Measurements from ENCODE around the gene KRT33A. TPM values are rescaled to one million over a fixed set of nuclear protein-coding genes. Genes with fewer than 3 reads are reported as not detected.

KRT33A gene
- total and polyA plus RNA-seq, 8 donors, result not detected

DNA sequence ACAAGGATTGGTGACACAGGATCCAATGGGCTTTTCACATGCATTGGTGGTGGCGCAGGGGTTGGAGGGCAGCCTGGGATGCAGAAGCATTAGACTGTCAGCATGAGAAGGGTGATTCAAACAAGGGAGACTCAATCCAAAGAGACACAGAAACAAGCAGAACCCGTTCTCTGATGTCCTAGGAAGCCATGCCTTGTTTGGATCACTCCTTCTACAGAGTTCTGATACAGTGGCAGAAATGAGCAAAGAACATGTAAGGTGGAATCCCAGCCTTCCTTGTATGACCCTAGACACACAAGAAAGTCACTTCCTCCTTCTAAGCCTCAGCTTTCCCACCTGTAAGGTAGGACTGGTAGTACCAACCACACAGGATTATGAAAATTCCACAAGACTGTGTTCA is 13.3 kb upstream of the KRT33A start:
- ATAC-seq (no peak), FAIRE-seq (no peak), DNase-seq (no peak)
- H3K4me3 ChIP-seq, result no peak overlapping the region
- TF ChIP-seq, protein P1, sequence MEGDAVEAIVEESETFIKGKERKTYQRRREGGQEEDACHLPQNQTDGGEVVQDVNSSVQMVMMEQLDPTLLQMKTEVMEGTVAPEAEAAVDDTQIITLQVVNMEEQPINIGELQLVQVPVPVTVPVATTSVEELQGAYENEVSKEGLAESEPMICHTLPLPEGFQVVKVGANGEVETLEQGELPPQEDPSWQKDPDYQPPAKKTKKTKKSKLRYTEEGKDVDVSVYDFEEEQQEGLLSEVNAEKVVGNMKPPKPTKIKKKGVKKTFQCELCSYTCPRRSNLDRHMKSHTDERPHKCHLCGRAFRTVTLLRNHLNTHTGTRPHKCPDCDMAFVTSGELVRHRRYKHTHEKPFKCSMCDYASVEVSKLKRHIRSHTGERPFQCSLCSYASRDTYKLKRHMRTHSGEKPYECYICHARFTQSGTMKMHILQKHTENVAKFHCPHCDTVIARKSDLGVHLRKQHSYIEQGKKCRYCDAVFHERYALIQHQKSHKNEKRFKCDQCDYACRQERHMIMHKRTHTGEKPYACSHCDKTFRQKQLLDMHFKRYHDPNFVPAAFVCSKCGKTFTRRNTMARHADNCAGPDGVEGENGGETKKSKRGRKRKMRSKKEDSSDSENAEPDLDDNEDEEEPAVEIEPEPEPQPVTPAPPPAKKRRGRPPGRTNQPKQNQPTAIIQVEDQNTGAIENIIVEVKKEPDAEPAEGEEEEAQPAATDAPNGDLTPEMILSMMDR (IDR thresholded peaks at IDR 0.05), result no peak
- intact Hi-C loops (cut with DNase I), result no loop called here
- H3K27ac ChIP-seq, result no peak overlapping the region
- no peaks in the 10 kb centered on the region for H3K4me1 ChIP-seq
- H3K27me3 ChIP-seq, result no peaks in the 10 kb centered on the region
- WGBS, 2 donors, result 75 to 83% methylated on average over 2 of the region's 2 CpGs
- no peaks in the 10 kb centered on the region for H3K9me3 ChIP-seq
- no peaks in the 10 kb centered on the region for H3K36me3 ChIP-seq

DNA sequence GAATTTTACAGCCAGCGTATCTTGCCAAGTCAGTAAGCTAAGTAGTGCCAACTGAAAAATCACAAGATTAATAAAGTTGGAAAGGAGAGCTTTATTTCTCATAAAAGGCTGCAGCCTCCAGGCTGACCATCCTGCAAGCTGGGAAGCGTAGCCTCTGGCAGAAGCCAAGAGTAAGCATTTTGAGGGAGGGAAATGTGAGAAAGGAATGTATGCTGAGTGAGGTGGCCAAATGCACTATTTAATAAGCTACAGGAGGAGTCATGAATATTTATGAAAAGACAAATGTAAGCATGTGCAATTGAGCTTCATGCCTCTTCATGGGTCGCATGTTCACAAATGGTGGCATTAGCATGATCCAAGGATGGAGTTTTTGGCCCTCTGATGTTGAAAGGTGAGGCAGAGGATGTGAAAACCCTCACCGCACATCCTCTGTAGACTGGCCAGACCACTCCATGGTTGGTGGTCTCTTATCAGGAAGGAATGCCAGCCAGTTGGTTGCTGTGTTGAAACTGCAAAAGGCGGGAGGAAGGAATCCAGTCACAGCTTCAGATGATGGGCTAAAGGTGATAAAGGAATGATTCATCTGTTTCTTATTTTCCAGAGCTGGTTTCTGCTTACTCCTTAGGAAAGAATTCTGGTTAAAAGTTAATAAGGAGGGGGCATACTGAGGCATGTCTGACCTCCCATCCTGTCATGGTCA is 9.8 kb upstream of the KRT33A start:
- H3K27ac ChIP-seq, result no peak overlapping the region
- intact Hi-C loops (cut with DNase I), result no loop called here
- WGBS, 2 donors, result 70 to 77% methylated on average over 5 of the region's 5 CpGs

GRCh38 chr17:41354536-41354935 is 3.9 kb upstream of the KRT33A start:
- FAIRE-seq (no peak), DNase-seq (no peak), ATAC-seq (no peak)
- no peaks in the 10 kb centered on the region for H3K9me3 ChIP-seq
- H3K27me3 ChIP-seq, result peaks cover 0 to 10% (median 0%) of the 10 kb centered on the region in 4 donors
- no peak overlapping the region for H3K27ac ChIP-seq
- no peaks in the 10 kb centered on the region for H3K4me1 ChIP-seq
- TF ChIP-seq, protein P1 (IDR thresholded peaks at IDR 0.05), result no peak
- H3K4me3 ChIP-seq, result no peak overlapping the region
- 61 to 84% methylated on average over 4 of the region's 4 CpGs for WGBS, 2 donors
- intact Hi-C loops (cut with DNase I), result no loop called here
- no peaks in the 10 kb centered on the region for H3K36me3 ChIP-seq

More for the DNA sequence above, 9.8 kb upstream of the KRT33A start:
- TF ChIP-seq, protein P1 (IDR thresholded peaks at IDR 0.05), result no peak
- ATAC-seq, result no peak
- H3K4me1 ChIP-seq, result no peaks in the 10 kb centered on the region
- no peaks in the 10 kb centered on the region for H3K27me3 ChIP-seq
- no peaks in the 10 kb centered on the region for H3K9me3 ChIP-seq
- no peak overlapping the region for H3K4me3 ChIP-seq
- no peak for DNase-seq
- H3K36me3 ChIP-seq, result no peaks in the 10 kb centered on the region
- FAIRE-seq, result no peak

DNA sequence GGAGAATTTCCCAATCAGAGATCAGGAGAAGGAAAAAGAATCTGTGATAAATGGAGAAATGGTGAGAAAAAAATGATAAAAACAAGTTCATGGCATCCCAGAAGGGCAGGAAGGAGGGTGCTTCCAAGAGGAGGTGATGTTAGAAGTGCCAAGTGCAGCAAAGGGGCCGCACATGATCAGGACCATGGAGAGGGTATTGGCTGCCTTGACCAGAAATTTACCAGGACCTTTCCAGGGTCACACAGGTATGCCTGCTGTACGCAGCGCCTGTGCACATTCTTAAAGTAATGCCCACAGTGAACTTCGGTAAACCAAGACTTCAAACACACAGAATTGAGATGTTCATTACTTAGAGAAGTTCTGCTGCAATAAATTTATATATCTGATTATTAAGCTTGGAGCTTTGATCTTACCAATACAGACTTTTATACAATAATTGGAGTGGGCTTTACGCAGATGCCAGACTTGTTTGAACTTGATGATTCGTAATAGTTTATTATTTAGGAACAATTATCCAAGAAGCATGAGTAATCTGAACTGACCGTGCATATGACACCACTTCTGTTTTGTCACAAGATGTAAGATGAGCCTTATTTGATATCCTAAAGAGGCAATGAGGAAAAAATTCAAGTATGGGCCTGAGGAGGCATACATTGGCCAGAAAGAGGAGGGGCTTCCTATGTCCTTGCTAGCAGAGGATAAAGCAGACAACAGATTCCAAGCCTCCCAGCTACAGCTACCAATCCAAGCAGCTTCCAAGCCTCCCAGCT is 2.2 kb upstream of the KRT33A start:
- 53 to 72% methylated on average over 7 of the region's 7 CpGs for WGBS, 2 donors

More for the DNA sequence above, 2.2 kb upstream of the KRT33A start:
- H3K4me1 ChIP-seq, result no peaks in the 10 kb centered on the region
- TF ChIP-seq, protein P1 (IDR thresholded peaks at IDR 0.05), result no peak
- DNase-seq (no peak), ATAC-seq (no peak), FAIRE-seq (no peak)
- no peaks in the 10 kb centered on the region for H3K9me3 ChIP-seq
- no peak overlapping the region for H3K27ac ChIP-seq
- peaks cover 0 to 10% (median 0%) of the 10 kb centered on the region in 4 donors for H3K27me3 ChIP-seq
- H3K36me3 ChIP-seq, result no peaks in the 10 kb centered on the region
- intact Hi-C loops (cut with DNase I), result no loop called here
- H3K4me3 ChIP-seq, result no peak overlapping the region
